GM21367 (cell line): ENCODE results near the gene CATSPERD.
"Not testable (repeated sequence)": the region's sequence is repeated elsewhere in the genome, so short reads cannot be mapped to it uniquely, and the experiment has no call there.

ENCODE experiments used
- ATAC-seq: cut with Tn5 transposase; IDR thresholded peaks from one replicate; pipeline ENCODE4 v1.9.1; 2021; ENCODE audit not compliant: unreplicated experiment

Gene CATSPERD

DNA sequence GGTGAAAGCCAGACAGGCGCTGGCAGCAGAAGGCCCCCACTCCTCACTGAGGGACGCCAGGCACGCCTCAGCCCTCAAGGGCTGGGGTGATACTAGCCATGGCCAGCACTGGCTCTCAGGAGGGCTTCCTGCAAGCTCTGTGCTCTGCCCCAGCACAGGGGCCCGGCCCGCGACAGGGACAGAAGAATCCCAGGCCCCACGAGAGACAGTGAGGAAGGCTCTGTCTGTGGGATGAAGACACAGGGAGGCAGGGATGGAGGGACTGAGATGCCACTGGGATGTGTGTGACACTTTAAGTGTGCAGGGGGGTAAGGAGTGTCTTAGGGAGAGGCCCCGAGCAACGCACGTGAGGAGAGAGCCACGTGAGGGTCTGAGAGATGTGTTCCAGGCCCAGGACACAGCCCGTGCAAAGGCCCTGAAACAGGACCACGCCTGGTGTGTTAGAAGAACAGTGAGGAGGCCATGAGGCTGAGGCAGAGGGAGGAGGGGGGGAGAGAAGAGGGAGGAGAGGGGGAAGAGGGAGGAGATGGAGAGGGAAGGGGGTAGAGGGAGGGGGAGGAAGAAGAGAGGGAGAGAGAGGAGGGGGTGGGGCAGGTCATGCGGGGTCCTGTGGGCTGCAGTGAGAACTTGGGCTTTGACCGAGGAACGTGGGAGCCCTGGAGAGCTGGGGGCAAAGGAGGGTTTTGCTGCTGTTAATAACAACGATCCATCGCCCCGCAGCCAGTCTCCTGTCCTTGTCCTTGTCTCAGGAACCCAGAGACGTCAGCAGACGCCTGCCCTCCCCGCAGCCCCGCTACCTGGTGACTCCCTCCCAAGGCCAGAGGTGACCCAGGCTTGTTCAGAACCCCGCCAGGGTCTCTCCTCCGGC lies 23.2 kb upstream of the CATSPERD start:
- ATAC-seq = no peak

GRCh38 chr19:5697890-5698634 lies 22.4 kb upstream of the CATSPERD start:
- no peak for ATAC-seq

DNA sequence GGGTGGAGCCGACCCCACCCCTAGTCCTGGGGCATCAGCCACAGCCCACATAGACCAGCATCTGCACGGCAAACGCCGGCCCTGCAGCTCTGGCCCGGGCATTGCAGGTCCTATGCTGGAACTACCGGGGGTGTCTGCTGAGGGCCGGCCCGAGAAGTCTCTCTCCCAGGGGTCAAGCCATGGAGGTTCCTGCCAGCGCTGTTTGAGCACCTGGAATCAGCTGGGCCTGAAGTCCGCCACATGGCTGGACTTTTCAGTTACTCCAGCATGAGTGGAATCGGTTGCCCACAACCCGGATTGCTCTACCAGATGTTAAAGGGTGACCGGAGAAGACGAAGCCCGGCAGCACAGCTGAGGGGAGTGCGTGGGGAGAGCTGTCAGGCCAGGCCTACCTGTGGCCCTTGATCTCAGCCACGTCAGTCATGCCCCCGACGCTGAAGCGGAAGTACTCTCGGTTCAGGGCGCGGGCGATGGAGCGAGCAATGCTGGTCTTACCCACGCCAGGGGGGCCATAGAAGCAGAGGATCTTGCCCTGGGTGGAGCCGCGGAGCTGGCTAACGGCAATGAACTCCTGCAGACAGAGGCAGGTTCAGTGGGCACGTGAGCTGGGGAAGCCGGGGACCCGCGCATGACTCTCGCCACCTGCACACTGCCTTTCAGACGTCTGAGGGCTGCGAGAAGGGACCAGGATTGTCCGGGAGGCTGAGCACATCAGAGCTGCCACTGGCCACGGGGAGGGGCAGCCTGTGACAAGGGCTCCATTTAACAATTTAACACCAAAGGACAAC lies 21.6 kb upstream of the CATSPERD start:
- no peak for ATAC-seq

- no peak for ATAC-seq
Measured at GRCh38 chr19:5700455-5701092, 19.9 kb upstream of the CATSPERD start.

DNA sequence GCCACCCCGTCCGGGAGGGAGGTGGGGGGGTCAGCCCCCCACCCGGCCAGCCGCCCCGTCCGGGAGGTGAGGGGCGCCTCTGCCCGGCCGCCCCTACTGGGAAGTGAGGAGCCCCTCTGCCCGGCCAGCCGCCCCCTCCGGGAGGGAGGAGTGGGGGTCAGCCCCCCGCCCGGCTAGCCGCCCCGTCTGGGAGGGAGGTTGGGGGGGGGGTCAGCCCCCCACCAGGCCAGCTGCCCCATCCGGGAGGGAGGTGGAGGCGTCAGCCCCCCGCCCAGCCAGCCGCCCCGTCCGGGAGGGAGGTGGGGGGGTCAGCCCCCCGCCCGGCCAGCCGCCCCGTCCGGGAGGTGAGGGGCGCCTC lies 18.4 kb upstream of the CATSPERD start:
- ATAC-seq = not testable (repeated sequence)

- ATAC-seq = no peak
Measured at GRCh38 chr19:5703819-5704818, 16.3 kb upstream of the CATSPERD start.

DNA sequence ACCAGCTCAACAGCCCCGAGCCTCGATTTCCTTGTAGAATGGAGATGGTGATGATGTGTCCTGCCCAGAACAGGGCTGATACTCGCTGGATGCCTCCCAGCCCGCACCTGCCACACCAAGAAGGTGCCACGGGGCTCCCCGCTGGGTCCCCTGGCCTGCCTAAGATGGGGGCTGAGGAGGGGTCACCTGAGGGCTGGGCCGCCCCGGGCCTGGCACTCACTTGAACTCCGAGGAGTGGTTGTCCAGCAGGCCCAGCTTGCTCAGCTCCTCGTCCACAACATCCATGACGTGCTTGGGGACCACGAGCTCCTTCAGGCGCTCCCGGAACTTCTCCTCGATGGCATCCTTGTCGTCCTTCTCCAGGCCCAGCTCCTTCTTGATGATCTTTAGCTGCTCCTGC lies 14.9 kb upstream of the CATSPERD start:
- ATAC-seq = no peak

DNA sequence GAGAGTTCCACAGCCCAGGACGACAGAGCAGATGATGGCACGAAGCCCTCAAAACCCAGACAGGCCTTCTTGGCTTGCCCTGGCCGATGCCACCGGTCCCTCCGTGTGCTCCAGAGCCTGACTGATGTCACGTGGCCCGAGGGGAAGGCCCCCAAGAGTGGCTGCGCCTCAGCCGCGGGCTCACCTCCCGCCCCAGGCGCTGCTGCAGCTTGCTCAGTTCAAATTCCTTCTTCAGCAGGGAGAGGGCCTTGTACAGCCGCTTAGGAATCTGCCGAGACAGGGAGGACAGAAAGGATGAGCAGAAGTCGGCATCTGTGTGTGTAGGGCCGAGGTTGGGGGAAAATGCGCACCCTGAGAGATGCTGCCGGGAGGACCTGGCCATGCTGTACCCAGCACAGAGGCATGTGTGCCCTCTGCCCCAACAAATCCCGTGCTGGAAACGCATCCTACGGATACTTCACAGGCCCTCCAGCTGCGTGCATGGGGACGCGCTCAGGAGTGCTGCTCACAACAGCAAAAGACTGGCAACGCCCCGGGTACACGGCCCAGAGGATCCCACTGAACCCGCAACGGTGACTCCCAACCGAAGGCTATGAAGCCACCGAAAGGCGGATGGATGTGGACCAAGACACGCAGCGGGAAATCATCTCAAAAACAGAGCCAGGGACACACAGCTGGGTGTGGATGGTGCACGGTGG lies 13.4 kb upstream of the CATSPERD start:
- no peak for ATAC-seq

DNA sequence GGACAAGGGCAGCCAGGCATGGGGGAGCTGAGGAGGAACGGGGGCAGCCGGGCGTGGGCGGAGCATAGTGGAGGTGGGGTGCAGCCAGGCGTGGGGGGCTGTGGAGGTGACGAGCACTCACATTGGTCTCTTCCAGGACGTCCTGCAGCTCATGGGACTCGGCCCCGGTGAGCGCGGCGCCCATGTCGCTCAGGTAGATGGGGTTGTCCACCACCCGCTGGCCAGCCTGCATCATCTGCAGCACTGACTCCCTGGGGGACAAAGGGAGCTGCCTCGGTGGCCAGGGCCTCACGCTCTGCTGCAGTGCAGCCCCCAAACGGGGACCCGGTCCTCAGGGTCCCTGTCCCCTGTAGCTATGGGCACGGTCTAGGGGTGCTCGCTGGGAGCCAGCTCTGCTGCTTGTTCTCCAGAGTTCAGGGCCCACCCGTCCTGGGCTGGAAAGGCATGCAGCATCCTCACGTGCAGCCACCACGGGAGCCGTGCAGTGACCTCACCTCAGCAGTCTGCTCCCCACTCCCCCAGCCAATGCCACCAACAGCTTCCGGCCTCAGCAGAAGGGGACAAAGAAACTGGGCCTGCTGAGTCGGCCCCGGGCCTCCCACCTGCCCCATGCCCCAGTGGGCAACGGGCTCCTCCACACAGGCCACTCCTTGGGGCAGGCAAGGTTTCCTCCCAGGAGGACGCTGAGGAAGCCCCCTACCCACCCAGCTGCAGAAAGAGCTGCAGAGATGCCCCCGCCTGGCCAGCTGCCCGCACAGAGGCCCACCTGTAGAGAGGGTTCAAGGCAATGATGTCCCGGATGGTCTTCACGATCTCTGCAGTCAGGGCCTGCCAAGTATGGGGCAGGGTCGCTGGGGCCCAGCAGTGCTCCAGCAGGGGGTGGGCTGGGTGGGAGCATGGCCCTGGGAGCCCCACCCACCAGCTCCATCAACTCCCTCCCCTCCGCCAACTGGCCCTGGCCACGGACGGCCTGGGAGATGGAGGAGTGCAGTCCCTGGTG lies 12.6 kb upstream of the CATSPERD start:
- no peak for ATAC-seq

DNA sequence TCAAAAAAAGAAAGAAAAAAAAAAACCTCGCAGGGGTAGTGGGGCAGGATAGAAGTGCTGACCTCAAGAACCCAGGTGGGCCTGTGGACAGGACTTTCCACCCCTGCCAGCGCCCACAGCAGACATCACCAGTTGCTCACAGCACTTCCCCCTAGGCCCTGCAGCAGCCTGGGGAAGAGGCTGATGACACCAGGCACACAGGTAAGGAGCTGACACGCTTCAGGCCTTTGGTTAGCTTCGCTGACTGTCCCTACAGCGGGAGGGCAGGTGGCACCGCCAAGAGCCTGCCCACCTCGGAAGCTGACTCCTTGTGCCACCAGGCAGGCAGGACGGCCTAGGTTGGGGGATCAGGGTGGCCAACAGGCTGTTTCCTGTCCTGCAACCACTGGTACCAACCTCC lies 9.4 kb upstream of the CATSPERD start:
- ATAC-seq = no peak

DNA sequence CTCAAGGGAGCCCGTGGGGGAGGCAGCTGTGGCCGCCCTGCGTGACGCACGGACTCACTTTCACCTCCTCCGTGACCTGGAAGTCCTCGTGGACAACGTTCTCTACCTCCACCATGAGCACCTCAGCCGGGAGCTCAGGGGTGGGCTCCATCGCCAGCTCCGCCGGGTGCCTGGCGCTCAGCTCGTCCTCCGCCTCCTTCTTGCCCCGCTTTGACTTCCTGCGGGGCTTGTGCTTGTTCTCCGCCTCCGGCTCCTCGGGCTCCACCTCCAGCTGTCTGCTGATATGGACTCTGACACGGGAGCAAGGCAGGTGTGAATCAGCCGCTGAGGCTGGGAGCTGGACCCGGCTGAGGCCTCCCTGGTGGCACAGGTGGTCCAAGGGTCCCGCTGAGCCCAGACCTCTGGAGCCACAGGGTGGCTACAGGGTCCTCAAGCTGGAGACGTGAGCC lies 8.7 kb upstream of the CATSPERD start:
- ATAC-seq = no peak

DNA sequence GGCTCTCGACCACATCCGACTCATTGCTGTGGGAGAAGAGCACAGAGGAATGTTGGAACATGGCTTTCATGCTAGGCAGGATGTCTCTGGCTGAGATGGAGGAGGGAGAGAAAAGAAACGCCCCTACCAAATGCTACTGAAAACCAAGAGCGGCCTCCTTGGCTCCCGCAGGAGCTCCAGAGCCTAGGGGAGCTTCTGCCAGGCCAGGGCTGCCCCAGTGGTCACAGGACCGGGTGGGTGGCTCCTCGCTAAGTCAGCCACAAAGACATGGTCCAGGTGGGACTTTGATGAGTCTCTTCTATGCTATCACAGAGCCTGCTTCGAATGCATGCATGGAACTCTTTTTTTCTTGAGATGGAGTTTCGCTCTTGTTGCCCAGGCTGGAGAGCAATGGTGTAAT lies 7.2 kb upstream of the CATSPERD start:
- no peak for ATAC-seq

DNA sequence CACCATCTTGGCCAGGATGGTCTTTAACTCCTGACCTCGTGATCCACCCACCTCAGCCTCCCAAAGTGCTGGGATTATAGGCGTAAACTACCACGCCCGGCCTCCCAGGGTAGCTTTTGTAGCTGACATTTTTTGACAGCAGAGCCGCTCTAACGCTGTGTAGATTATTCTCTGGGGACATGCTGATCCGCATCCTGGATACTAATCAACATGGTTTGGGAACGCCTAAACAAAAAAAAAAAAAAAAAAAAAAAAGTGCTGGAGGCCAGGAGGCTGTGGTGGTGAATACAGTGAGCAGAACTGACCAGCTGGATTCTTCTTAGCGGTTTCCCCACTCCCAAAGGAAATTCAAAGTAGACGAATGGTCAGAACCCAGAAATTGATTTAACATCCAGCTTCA lies 5.6 kb upstream of the CATSPERD start:
- no peak for ATAC-seq

- no peak for ATAC-seq
Measured at GRCh38 chr19:5717215-5717935, 3.1 kb upstream of the CATSPERD start.

GRCh38 chr19:5718037-5718578 lies 2.3 kb upstream of the CATSPERD start:
- ATAC-seq = no peak

- no peak for ATAC-seq
Measured at GRCh38 chr19:5718579-5719273, 1.7 kb upstream of the CATSPERD start.
